Mesothelial cell of epicardium (in vitro differentiated cells): Measurements from ENCODE around the gene LRCH3. TPM values are rescaled to one million over a fixed set of nuclear protein-coding genes. Genes with fewer than 3 reads are reported as not detected.

Experiments
- DNase-seq, 2 experiments: peaks; one replicate each; pipeline ENCODE4 v3.0.0; 2021; ENCODE audit warnings: low spot score in 2 of 2; ENCODE audit not compliant: unreplicated experiment in 2 of 2
- H3K27ac Mint-ChIP-seq: 2 replicates; pipeline ENCODE4 v1.8.0; 2021; ENCODE audit warnings: mixed read lengths
- H3K27me3 Mint-ChIP-seq: 2 replicates; pipeline ENCODE4 v1.8.0; 2021; ENCODE audit warnings: low read depth, mixed read lengths
- H3K36me3 Mint-ChIP-seq: 2 replicates; pipeline ENCODE4 v1.8.0; 2021; ENCODE audit warnings: mixed read lengths
- H3K4me1 Mint-ChIP-seq: 2 replicates; pipeline ENCODE4 v1.8.0; 2021; ENCODE audit warnings: mixed read lengths
- H3K4me3 Mint-ChIP-seq: 2 replicates; pipeline ENCODE4 v1.8.0; 2021; ENCODE audit warnings: mild to moderate bottlenecking, moderate library complexity, mixed read lengths
- H3K9me3 Mint-ChIP-seq: 2 replicates; pipeline ENCODE4 v1.8.0; 2021; ENCODE audit warnings: mixed read lengths
- total RNA-seq: library from RNA; stranded (reverse); gene quantifications from 3 replicates; pipeline ENCODE4 v1.2.1, GENCODE V29; 2021
- TF ChIP-seq, protein P1 (sequence below): fragments of 200-600 bp; sonication (generic); IDR thresholded peaks from one replicate; pipeline ENCODE4 v1.5.0; 2021; ENCODE audit warnings: antibody characterized with exemption; ENCODE audit not compliant: unreplicated experiment

The LRCH3 gene
- total RNA-seq, 1 donor from 2014 or later: 82.6 TPM

DNA sequence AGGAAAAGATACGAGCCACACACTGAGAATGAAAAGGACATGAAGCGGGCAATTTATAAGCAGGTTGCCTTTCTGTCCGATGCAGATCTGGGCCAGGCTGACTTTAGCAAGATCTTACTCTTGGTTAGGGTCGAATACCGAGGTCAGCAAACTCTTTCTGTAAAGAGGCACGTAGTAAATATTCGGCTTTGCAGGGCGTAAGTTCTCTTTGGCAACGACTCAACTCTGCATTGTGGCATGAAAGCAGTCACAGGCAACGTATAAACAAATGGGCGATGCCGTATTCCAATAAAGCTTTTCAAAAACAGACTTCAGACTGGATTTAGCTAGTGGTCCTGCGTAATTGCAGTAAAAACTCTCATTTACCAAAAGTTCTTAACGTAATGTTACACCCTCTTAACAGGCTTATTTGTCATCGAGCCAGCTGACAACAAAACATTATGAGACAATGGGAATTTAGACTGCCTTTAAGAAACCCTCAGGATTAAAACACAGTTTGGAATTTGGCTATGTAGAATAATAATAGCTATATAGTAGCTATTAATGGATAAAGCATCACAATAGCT, 145.8 kb downstream of the LRCH3 start:
- TF ChIP-seq, protein P1, sequence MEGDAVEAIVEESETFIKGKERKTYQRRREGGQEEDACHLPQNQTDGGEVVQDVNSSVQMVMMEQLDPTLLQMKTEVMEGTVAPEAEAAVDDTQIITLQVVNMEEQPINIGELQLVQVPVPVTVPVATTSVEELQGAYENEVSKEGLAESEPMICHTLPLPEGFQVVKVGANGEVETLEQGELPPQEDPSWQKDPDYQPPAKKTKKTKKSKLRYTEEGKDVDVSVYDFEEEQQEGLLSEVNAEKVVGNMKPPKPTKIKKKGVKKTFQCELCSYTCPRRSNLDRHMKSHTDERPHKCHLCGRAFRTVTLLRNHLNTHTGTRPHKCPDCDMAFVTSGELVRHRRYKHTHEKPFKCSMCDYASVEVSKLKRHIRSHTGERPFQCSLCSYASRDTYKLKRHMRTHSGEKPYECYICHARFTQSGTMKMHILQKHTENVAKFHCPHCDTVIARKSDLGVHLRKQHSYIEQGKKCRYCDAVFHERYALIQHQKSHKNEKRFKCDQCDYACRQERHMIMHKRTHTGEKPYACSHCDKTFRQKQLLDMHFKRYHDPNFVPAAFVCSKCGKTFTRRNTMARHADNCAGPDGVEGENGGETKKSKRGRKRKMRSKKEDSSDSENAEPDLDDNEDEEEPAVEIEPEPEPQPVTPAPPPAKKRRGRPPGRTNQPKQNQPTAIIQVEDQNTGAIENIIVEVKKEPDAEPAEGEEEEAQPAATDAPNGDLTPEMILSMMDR: no peak
- no peak overlapping the region for H3K4me3 Mint-ChIP-seq
- no peaks in the 10 kb centered on the region for H3K4me1 Mint-ChIP-seq
- no peaks in the 10 kb centered on the region for H3K36me3 Mint-ChIP-seq
- no peaks in the 10 kb centered on the region for H3K27me3 Mint-ChIP-seq
- no peak for DNase-seq
- no peaks in the 10 kb centered on the region for H3K9me3 Mint-ChIP-seq
- no peak overlapping the region for H3K27ac Mint-ChIP-seq

Other genes starting within 250 kb of the LRCH3 start
- 14.0 to 14.9 TPM (median 14.7 TPM) in 3 replicates for gene BDH1, start 235.3 kb upstream of the LRCH3 start, total RNA-seq
- gene RUBCN, start 54.4 kb upstream of the LRCH3 start, total RNA-seq: 22.2 to 24.5 TPM (median 22.9 TPM) in 3 replicates
- 57.1 to 62.7 TPM (median 62.2 TPM) in 3 replicates for gene FYTTD1, start 41.4 kb upstream of the LRCH3 start, total RNA-seq
- 1,252 to 1,366 TPM (median 1,330 TPM) in 3 replicates for gene RPL35A, start 158.9 kb downstream of the LRCH3 start, total RNA-seq
- 5.7 to 8.0 TPM (median 6.0 TPM) in 3 replicates for gene LMLN, start 169.0 kb downstream of the LRCH3 start, total RNA-seq